OCI-LY1 (cell line): ENCODE results near the gene TGM5.

Source experiments
- H2AFZ ChIP-seq: fragments of 200-600 bp; sonication (generic), shearing (Covaris generic); 2 replicates; pipeline ENCODE4 v1.6.0; 2014; ENCODE audit warnings: antibody characterized with exemption, mild to moderate bottlenecking, low read length
- H3F3A ChIP-seq: fragments of 200-600 bp; sonication (generic), shearing (Covaris generic); 2 replicates; pipeline ENCODE4 v1.6.0; 2014; ENCODE audit warnings: mild to moderate bottlenecking, antibody characterized with exemption, low read length, moderate library complexity; ENCODE audit not compliant: insufficient read depth
- H3K27ac ChIP-seq: fragments of 200-600 bp; sonication (generic); 2 replicates; pipeline ENCODE4 v1.5.1; 2014; ENCODE audit warnings: low read length, mixed run types, mild to moderate bottlenecking, low read depth; ENCODE audit not compliant: poor library complexity, severe bottlenecking
- H3K27me3 ChIP-seq: fragments of 200-600 bp; sonication (generic); 2 replicates; pipeline ENCODE4 v1.6.0; 2014; ENCODE audit warnings: antibody characterized with exemption, mild to moderate bottlenecking, low read length, moderate library complexity; ENCODE audit not compliant: insufficient read depth
- H3K36me3 ChIP-seq: fragments of 200-600 bp; sonication (generic); 2 replicates; pipeline ENCODE4 v1.6.1; 2014; ENCODE audit warnings: mild to moderate bottlenecking, antibody characterized with exemption, low read length, moderate library complexity, mixed read lengths; ENCODE audit not compliant: insufficient read depth
- H3K4me1 ChIP-seq: fragments of 200-600 bp; sonication (generic); 2 replicates; pipeline ENCODE4 v1.5.1; 2014; ENCODE audit warnings: mild to moderate bottlenecking, low read length, moderate library complexity; ENCODE audit not compliant: insufficient read depth, severe bottlenecking
- H3K4me2 ChIP-seq: fragments of 200-600 bp; sonication (generic), shearing (Covaris generic); 2 replicates; pipeline ENCODE4 v1.6.1; 2014; ENCODE audit warnings: low read length
- H3K4me3 ChIP-seq: fragments of 200-600 bp; sonication (generic); 2 replicates; pipeline ENCODE4 v1.5.1; 2014; ENCODE audit warnings: low read length, low read depth, mild to moderate bottlenecking, mixed read lengths; ENCODE audit not compliant: poor library complexity, severe bottlenecking
- H3K79me2 ChIP-seq: fragments of 200-600 bp; shearing (Covaris generic); 2 replicates; pipeline ENCODE4 v1.6.1; 2016; ENCODE audit warnings: mixed run types, low read length, mixed read lengths; ENCODE audit not compliant: insufficient read depth
- H3K9ac ChIP-seq: fragments of 200-600 bp; sonication (generic), shearing (Covaris generic); 2 replicates; pipeline ENCODE4 v1.6.1; 2014; ENCODE audit warnings: mild to moderate bottlenecking, low read length, mixed read lengths
- H3K9me2 ChIP-seq: fragments of 200-600 bp; sonication (generic), shearing (Covaris generic); 2 replicates; pipeline ENCODE4 v1.6.1; 2014; ENCODE audit warnings: low read depth, mild to moderate bottlenecking, low read length, mixed read lengths
- H3K9me3 ChIP-seq: fragments of 200-600 bp; shearing (Covaris generic); 2 replicates; pipeline ENCODE4 v1.6.1; 2014; ENCODE audit warnings: low read length, mixed read lengths
- H4K20me1 ChIP-seq: fragments of 200-600 bp; sonication (generic), shearing (Covaris generic); 2 replicates; pipeline ENCODE4 v1.6.0; 2016; ENCODE audit warnings: mild to moderate bottlenecking, low read length; ENCODE audit not compliant: insufficient read depth
- EZH2 ChIP-seq: fragments of 200-600 bp; sonication (generic), shearing (Covaris generic); IDR thresholded peaks from 2 replicates; pipeline ENCODE4 v1.8.0; 2017; ENCODE audit warnings: borderline replicate concordance, mixed run types, mild to moderate bottlenecking, antibody characterized with exemption, low read length, moderate library complexity, mixed read lengths
- TF ChIP-seq, protein P1 (sequence below): fragments of 200-600 bp; sonication (generic), shearing (Covaris generic); IDR thresholded peaks from 2 replicates; pipeline ENCODE4 v1.5.1; 2017; ENCODE audit warnings: mild to moderate bottlenecking, antibody characterized with exemption, low read length, moderate library complexity, mixed read lengths

TGM5 gene

GRCh38 chr15:43186003-43186353 lies 80.8 kb downstream of the TGM5 start:
- Histone ChIP-seq H3K79me2 (peaks cover 10% of the 10 kb centered on the region), H3K9ac (peak overlapping the region; percentile 74), H3K27ac (peak overlapping the region; percentile 71), H3K4me2 (peak overlapping the region; percentile 99), H2AFZ (no peak overlapping the region), H3K4me1 (peaks cover 18% of the 10 kb centered on the region), H3K36me3 (peaks cover 31% of the 10 kb centered on the region; the same call in 1 of the 2 replicates), H3F3A (no peaks in the 10 kb centered on the region), H3K27me3 (no peaks in the 10 kb centered on the region), H3K9me3 (no peaks in the 10 kb centered on the region), H3K4me3 (peak overlapping the region; percentile 78), H4K20me1 (no peaks in the 10 kb centered on the region), H3K9me2 (no peaks in the 10 kb centered on the region)
- TF ChIP-seq EZH2 = no peak
- TF ChIP-seq, protein P1, sequence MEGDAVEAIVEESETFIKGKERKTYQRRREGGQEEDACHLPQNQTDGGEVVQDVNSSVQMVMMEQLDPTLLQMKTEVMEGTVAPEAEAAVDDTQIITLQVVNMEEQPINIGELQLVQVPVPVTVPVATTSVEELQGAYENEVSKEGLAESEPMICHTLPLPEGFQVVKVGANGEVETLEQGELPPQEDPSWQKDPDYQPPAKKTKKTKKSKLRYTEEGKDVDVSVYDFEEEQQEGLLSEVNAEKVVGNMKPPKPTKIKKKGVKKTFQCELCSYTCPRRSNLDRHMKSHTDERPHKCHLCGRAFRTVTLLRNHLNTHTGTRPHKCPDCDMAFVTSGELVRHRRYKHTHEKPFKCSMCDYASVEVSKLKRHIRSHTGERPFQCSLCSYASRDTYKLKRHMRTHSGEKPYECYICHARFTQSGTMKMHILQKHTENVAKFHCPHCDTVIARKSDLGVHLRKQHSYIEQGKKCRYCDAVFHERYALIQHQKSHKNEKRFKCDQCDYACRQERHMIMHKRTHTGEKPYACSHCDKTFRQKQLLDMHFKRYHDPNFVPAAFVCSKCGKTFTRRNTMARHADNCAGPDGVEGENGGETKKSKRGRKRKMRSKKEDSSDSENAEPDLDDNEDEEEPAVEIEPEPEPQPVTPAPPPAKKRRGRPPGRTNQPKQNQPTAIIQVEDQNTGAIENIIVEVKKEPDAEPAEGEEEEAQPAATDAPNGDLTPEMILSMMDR = no peak

GRCh38 chr15:43185157-43186002 lies 81.3 kb downstream of the TGM5 start, which contains the start of gene CCNDBP1:
Gene CCNDBP1 (plus strand): TSS chr15:43185403. CDS start chr15:43185499, 96 bp downstream.
- Histone ChIP-seq H3K4me1 (peaks cover 18% of the 10 kb centered on the region), H3K79me2 (peaks cover 10% of the 10 kb centered on the region), H3K27ac (peak within 1 kb of the TSS; percentile 71), H4K20me1 (no peaks in the 10 kb centered on the region), H3K9me2 (no peaks in the 10 kb centered on the region), H3K9me3 (no peaks in the 10 kb centered on the region), H3F3A (no peaks in the 10 kb centered on the region), H3K9ac (peak within 1 kb of the TSS; percentile 74), H2AFZ (no peak within 1 kb of the TSS), H3K36me3 (peaks cover 26% of the 10 kb centered on the region; the same call in 1 of the 2 replicates), H3K4me3 (peak within 1 kb of the TSS; percentile 78), H3K27me3 (no peaks in the 10 kb centered on the region), H3K4me2 (peak within 1 kb of the TSS; percentile 99)
- no peak for TF ChIP-seq EZH2
- TF ChIP-seq, protein P1 = peak; percentile 52; the same call in 1 of the 2 replicates

DNA sequence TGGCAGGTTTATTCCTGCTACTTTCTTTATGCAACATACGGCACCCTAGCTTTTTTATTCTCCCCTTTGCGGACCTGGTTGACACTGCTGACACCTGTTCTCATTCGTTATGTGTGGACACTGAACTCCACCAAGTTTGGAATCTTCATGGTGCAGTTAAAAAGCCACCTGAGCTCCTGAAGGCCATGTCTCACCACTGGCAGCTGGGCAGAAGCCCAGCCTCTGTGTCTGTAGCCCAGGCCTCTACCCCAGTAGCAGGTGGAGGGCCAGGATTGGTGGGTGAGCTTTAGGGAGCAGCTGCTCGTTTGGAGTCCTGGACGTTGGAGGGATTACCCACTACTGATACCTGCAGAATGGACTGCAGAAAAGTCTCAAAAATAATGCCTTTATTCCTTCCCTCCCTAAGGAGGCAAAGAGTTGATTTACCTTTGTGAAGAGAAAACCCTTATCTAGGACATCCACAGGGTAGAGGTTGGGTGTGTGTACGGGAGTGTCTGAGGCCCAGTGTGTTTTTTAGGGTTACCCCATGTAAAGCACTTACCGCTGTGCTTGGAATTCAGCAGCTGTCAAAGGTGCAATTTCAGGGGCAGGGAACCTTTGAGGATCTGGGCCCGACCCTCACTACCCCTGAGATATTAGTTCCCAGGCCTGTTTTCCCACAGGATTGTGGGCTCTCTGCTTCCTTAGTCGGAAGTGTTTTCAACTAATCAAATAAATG lies 82.2 kb downstream of the TGM5 start:
- H3K4me3 ChIP-seq = peak overlapping the region; percentile 78

More for the DNA sequence above, 82.2 kb downstream of the TGM5 start:
- no peaks in the 10 kb centered on the region for H3K9me3 ChIP-seq
- H3K9me2 ChIP-seq = no peaks in the 10 kb centered on the region
- no peaks in the 10 kb centered on the region for H3K27me3 ChIP-seq
- H3K36me3 ChIP-seq = peaks cover 19% of the 10 kb centered on the region; the same call in 1 of the 2 replicates
- TF ChIP-seq EZH2 = no peak
- TF ChIP-seq, protein P1 = no peak
- H3K4me2 ChIP-seq = no peak overlapping the region; the same call in 1 of the 2 replicates
- peak overlapping the region; percentile 33 for H3K27ac ChIP-seq
- no peak overlapping the region for H3K9ac ChIP-seq
- H3K79me2 ChIP-seq = peaks cover 10% of the 10 kb centered on the region
- no peaks in the 10 kb centered on the region for H3F3A ChIP-seq
- H4K20me1 ChIP-seq = no peaks in the 10 kb centered on the region
- no peak overlapping the region for H2AFZ ChIP-seq
- peaks cover 18% of the 10 kb centered on the region for H3K4me1 ChIP-seq
